B cell (primary cell): Measurements from ENCODE around the gene MICU1. TPM values are rescaled to one million over a fixed set of nuclear protein-coding genes. Genes with fewer than 3 reads are reported as not detected.

Experiments used
- ATAC-seq: fragments of 200-7000 bp; cut with Tn5 transposase; one replicate; pipeline ENCODE4 v1.10.0; 2021; ENCODE audit warnings: low read depth, mild to moderate bottlenecking, moderate number of reproducible peaks, moderate library complexity
- CTCF ChIA-PET: fragments of 350-600 bp; sonication (Branson Sonifier 250); formaldehyde crosslinking; loops from one replicate; lab custom pipeline; 2021; ENCODE audit warnings: antibody characterized with exemption, inconsistent platforms; lab: Charles Lee
- POLR2A ChIA-PET: fragments of 350-600 bp; sonication (Branson Sonifier 250); formaldehyde crosslinking; loops from one replicate; lab custom pipeline; 2021; ENCODE audit warnings: antibody characterized with exemption; lab: Charles Lee
- DNase-seq: peaks from one replicate; pipeline ENCODE4 v3.0.0; 2013
- H2AFZ ChIP-seq: 2 replicates; pipeline ENCODE4 v1.6.1; 2012; ENCODE audit warnings: mild to moderate bottlenecking, low read depth, low read length; ENCODE audit not compliant: insufficient read depth, poor library complexity, severe bottlenecking
- H3K27ac ChIP-seq, 2 donors: 1 replicate in 1 of 2; 2 replicates in 1 of 2; pipeline ENCODE4 v1.5.1; 2012 to 2013; ENCODE audit warnings: low read length in 2 of 2, mild to moderate bottlenecking in 2 of 2, moderate library complexity in 1 of 2
- H3K27me3 ChIP-seq, 4 experiments: fragments of 200-600 bp in 1 of 4; sonication (generic) in 1 of 4; replicated peaks in 1 of 4; 1 replicate in 2 of 4; 2 replicates in 2 of 4; pipeline versions ENCODE4 v1.6.1 to v1.7.0; 2013 to 2016; ENCODE audit warnings: low read length in 3 of 4, mild to moderate bottlenecking in 2 of 4, mixed read lengths in 1 of 4, moderate library complexity in 1 of 4; ENCODE audit not compliant: insufficient read depth in 4 of 4, control insufficient read depth in 3 of 4; ENCODE audit errors: control extremely low read depth in 1 of 4
- H3K36me3 ChIP-seq, 2 experiments: replicated peaks in 1 of 2; 1 replicate in 1 of 2; 2 replicates in 1 of 2; pipeline versions ENCODE4 v1.6.1 to v1.7.1; 2013; ENCODE audit warnings: low read length in 1 of 2; ENCODE audit not compliant: insufficient read depth in 2 of 2, control insufficient read depth in 1 of 2; ENCODE audit errors: control extremely low read depth in 1 of 2, extremely low read depth in 1 of 2
- H3K4me1 ChIP-seq, 2 donors: fragments of 200-600 bp in 1 of 2; sonication (generic) in 1 of 2; 1 replicate in 1 of 2; 2 replicates in 1 of 2; pipeline versions ENCODE4 v1.5.1 to v1.6.1; 2013 to 2017; ENCODE audit warnings: low read length in 2 of 2; ENCODE audit not compliant: control insufficient read depth in 2 of 2, insufficient read depth in 2 of 2
- H3K4me2 ChIP-seq: replicated peaks from 2 replicates; pipeline ENCODE3; 2012; ENCODE audit warnings: mild to moderate bottlenecking, low read depth, low read length; ENCODE audit not compliant: poor library complexity, severe bottlenecking
- H3K4me3 ChIP-seq, 5 experiments: fragments of 200-600 bp in 1 of 5; sonication (generic) in 1 of 5; 1 replicate in 3 of 5; 2 replicates in 2 of 5; pipeline versions ENCODE4 v1.5.1 to v1.7.0; 2011 to 2016; ENCODE audit warnings: low read length in 4 of 5, mild to moderate bottlenecking in 4 of 5, low read depth in 2 of 5, control low read depth in 1 of 5, moderate library complexity in 1 of 5; ENCODE audit not compliant: insufficient read depth in 1 of 5; ENCODE audit errors: control extremely low read depth in 1 of 5, extremely low read depth in 1 of 5
- H3K79me2 ChIP-seq: fragments of 200-600 bp; sonication (generic); one replicate; pipeline ENCODE4 v1.6.0; 2016; ENCODE audit warnings: low read length; ENCODE audit not compliant: control insufficient read depth, insufficient read depth
- H3K9ac ChIP-seq: fragments of 200-600 bp; sonication (generic); 2 replicates; pipeline ENCODE4 v1.6.1; 2017; ENCODE audit warnings: mild to moderate bottlenecking, low read length, moderate library complexity
- H3K9me3 ChIP-seq, 3 donors: one replicate each; pipeline versions ENCODE4 v1.6.1 to v1.7.1; 2013; ENCODE audit warnings: low read length in 2 of 3; ENCODE audit not compliant: control insufficient read depth in 2 of 3, insufficient read depth in 1 of 3; ENCODE audit errors: control extremely low read depth in 1 of 3
- H4K20me1 ChIP-seq: 2 replicates; pipeline ENCODE4 v1.6.0; 2012; ENCODE audit warnings: mild to moderate bottlenecking, low read length; ENCODE audit not compliant: insufficient read depth, control insufficient read depth, poor library complexity, severe bottlenecking
- H3K27ac Mint-ChIP-seq: one replicate; pipeline ENCODE4 v1.8.0; 2021; ENCODE audit warnings: mixed read lengths
- H3K27me3 Mint-ChIP-seq: one replicate; pipeline ENCODE4 v1.8.0; 2021; ENCODE audit warnings: mixed read lengths
- H3K4me1 Mint-ChIP-seq: one replicate; pipeline ENCODE4 v1.8.0; 2021; ENCODE audit warnings: mixed read lengths
- H3K4me3 Mint-ChIP-seq: one replicate; pipeline ENCODE4 v1.8.0; 2021; ENCODE audit warnings: mixed read lengths
- H3K9me3 Mint-ChIP-seq: one replicate; pipeline ENCODE4 v1.8.0; 2022; ENCODE audit warnings: mixed read lengths; ENCODE audit not compliant: insufficient read depth
- CTCF ChIP-seq: fragments of 200-600 bp; IDR thresholded peaks from one replicate; pipeline ENCODE4 v1.8.0; 2022; ENCODE audit warnings: antibody characterized with exemption, mild to moderate bottlenecking
- EZH2 ChIP-seq: IDR thresholded peaks from 2 replicates; pipeline ENCODE4 v1.6.1; 2012; ENCODE audit warnings: borderline replicate concordance, low read depth, mild to moderate bottlenecking, moderate library complexity, low read length; ENCODE audit not compliant: insufficient read depth, poor library complexity, severe bottlenecking
- WGBS: methylation state at CpG from one replicate; pipeline ENCODE4 v1.1.5; 2013; ENCODE audit warnings: missing lambda C conversion rate; ENCODE audit not compliant: insufficient coverage; 5-methylcytosine and 5-hydroxymethylcytosine counted together
- intact Hi-C: fragments of 100-400 bp; cut with micrococcal nuclease; formaldehyde crosslinking; loops from one replicate; pipeline ENCODE4 v1.10.0; 2022
- polyA plus RNA-seq: library from polyadenylated mRNA; depleted of rRNA; stranded (reverse); fragments of >200 nt; gene quantifications from 2 replicates; pipeline ENCODE4 v1.2.3, GENCODE V29; 2012
- total RNA-seq, 2 donors: library from RNA; stranded (reverse); fragments of 120-200 nt in 1 of 2; gene quantifications; 1 replicate in 1 of 2; 2 replicates in 1 of 2; pipeline versions ENCODE4 v1.2.3 to v1.2.4, GENCODE V29; 2013 to 2022

Gene MICU1
- total and polyA plus RNA-seq, 2 donors (not counting 1 experiment from before 2014, with no cell fraction given) = 12.0 to 34.7 TPM

- H3K27ac ChIP-seq = peak overlapping the region; percentile 86 to 93
- WGBS = 97% methylated on average over 12 of the region's 19 CpGs
- Mint-ChIP-seq H3K4me3 (peak overlapping the region; percentile 52), H3K9me3 (no peaks in the 10 kb centered on the region), H3K4me1 (peaks cover 86% of the 10 kb centered on the region), H3K27me3 (no peaks in the 10 kb centered on the region), H3K27ac (peak overlapping the region; percentile 96)
- ChIA-PET CTCF (interaction anchor here (0.6 to 13.9 kb wide), 13 partner anchors 8 to 729 kb away, joined by 3 to 333 read pairs (median 6); partner anchors contain the start of genes ANAPC16, ASCC1 and DDIT4), POLR2A (interaction anchor here (0.7 to 6.2 kb wide), 6 partner anchors 13 to 117 kb away, joined by 3 to 73 read pairs (median 20); partner anchors contain the start of genes ASCC1 and DDIT4)
- no peak overlapping the region for H3K9ac ChIP-seq
- peaks cover 0 to 15% of the 10 kb centered on the region in 2 experiments for H3K36me3 ChIP-seq
- no peaks in the 10 kb centered on the region for H3K27me3 ChIP-seq
- DNase-seq (no peak), ATAC-seq (no peak)
- H3K4me3 ChIP-seq = no peak overlapping the region
- no peaks in the 10 kb centered on the region for H3K9me3 ChIP-seq
- no peaks in the 10 kb centered on the region for H4K20me1 ChIP-seq
- peaks cover 82 to 89% of the 10 kb centered on the region in 2 donors for H3K4me1 ChIP-seq
- no peaks in the 10 kb centered on the region for H3K79me2 ChIP-seq
- peak overlapping the region; percentile 75 for H3K4me2 ChIP-seq
- TF ChIP-seq EZH2 (no peak), CTCF (no peak)
- no peak overlapping the region for H2AFZ ChIP-seq
- intact Hi-C loops = no loop called here
Observed at GRCh38 chr10:72333112-72334015, 292.5 kb downstream of the MICU1 start.
